Karpas-422 (cell line): Measurements from ENCODE around the gene DENND4C. TPM values are rescaled to one million over a fixed set of nuclear protein-coding genes. Genes with fewer than 3 reads are reported as not detected.

ENCODE experiments used
- DNase-seq: peaks from one replicate; pipeline ENCODE4 v3.0.0-alpha.2; 2015
- H2AFZ ChIP-seq: fragments of 200-600 bp; sonication (generic); 2 replicates; pipeline ENCODE4 v1.6.1; 2014; ENCODE audit warnings: antibody characterized with exemption, low read length, mixed read lengths
- H3K27ac ChIP-seq: fragments of 200-600 bp; sonication (generic); 2 replicates; pipeline ENCODE4 v1.5.1; 2014; ENCODE audit warnings: mild to moderate bottlenecking, low read length, moderate library complexity
- H3K27me3 ChIP-seq: fragments of 200-600 bp; sonication (generic); 2 replicates; pipeline ENCODE4 v1.6.1; 2014; ENCODE audit warnings: low read length, mixed read lengths
- H3K36me3 ChIP-seq: fragments of 200-600 bp; sonication (generic); 2 replicates; pipeline ENCODE4 v1.6.1; 2014; ENCODE audit warnings: low read length, mixed read lengths; ENCODE audit not compliant: insufficient read depth
- H3K4me1 ChIP-seq: fragments of 200-600 bp; sonication (generic); 2 replicates; pipeline ENCODE4 v1.6.1; 2014; ENCODE audit warnings: mild to moderate bottlenecking, low read length, mixed read lengths
- H3K4me2 ChIP-seq: fragments of 200-600 bp; sonication (generic); 2 replicates; pipeline ENCODE4 v1.6.1; 2014; ENCODE audit warnings: low read length, low read depth, mild to moderate bottlenecking; ENCODE audit not compliant: poor library complexity, severe bottlenecking
- H3K4me3 ChIP-seq: fragments of 200-600 bp; sonication (generic); 2 replicates; pipeline ENCODE4 v1.5.1; 2014; ENCODE audit warnings: mild to moderate bottlenecking, antibody characterized with exemption, low read length, mixed read lengths
- H3K79me2 ChIP-seq: fragments of 200-600 bp; sonication (generic); 2 replicates; pipeline ENCODE4 v1.6.1; 2014; ENCODE audit warnings: mild to moderate bottlenecking, low read length, mixed read lengths
- H3K9ac ChIP-seq: fragments of 200-600 bp; sonication (generic); 2 replicates; pipeline ENCODE4 v1.6.0; 2014; ENCODE audit warnings: low read length
- H3K9me2 ChIP-seq: fragments of 200-600 bp; sonication (generic), shearing (Covaris generic); replicated peaks from 2 replicates; pipeline ENCODE4 v1.6.0; 2014; ENCODE audit warnings: mild to moderate bottlenecking, low read length, moderate library complexity; ENCODE audit not compliant: insufficient read depth
- H3K9me3 ChIP-seq: fragments of 300-700, 200-600 bp; sonication (generic); 2 replicates; pipeline ENCODE4 v1.6.1; 2014; ENCODE audit warnings: low read length, mixed read lengths
- H4K20me1 ChIP-seq: fragments of 200-600 bp; sonication (generic); 2 replicates; pipeline ENCODE4 v1.6.1; 2014; ENCODE audit warnings: mild to moderate bottlenecking, antibody characterized with exemption, low read length, low read depth; ENCODE audit not compliant: insufficient read depth
- total RNA-seq: library from RNA; depleted of rRNA; stranded (reverse); fragments of >200 nt; shearing (Covaris generic); gene quantifications from 2 replicates; pipeline ENCODE4 v1.2.3, GENCODE V29; 2014; ENCODE audit warnings: low replicate concordance

Gene DENND4C
- total RNA-seq, 1 experiment from 2014 or later, result 42.8 TPM

- Histone ChIP-seq H2AFZ (no peak overlapping the region), H4K20me1 (no peaks in the 10 kb centered on the region), H3K9me2 (no peaks in the 10 kb centered on the region), H3K4me1 (no peaks in the 10 kb centered on the region), H3K9ac (no peak overlapping the region), H3K4me2 (no peak overlapping the region), H3K27me3 (no peaks in the 10 kb centered on the region), H3K79me2 (no peaks in the 10 kb centered on the region), H3K36me3 (no peaks in the 10 kb centered on the region), H3K27ac (no peak overlapping the region), H3K4me3 (no peak overlapping the region), H3K9me3 (no peaks in the 10 kb centered on the region)
- no peak for DNase-seq
These were observed 21.8 kb upstream of the DENND4C start for GRCh38 chr9:19208653-19209052.

GRCh38 chr9:19209188-19209587 is 21.3 kb upstream of the DENND4C start:
- Histone ChIP-seq H2AFZ (no peak overlapping the region), H3K79me2 (no peaks in the 10 kb centered on the region), H4K20me1 (no peaks in the 10 kb centered on the region), H3K9ac (no peak overlapping the region), H3K4me2 (no peak overlapping the region), H3K36me3 (no peaks in the 10 kb centered on the region), H3K27ac (no peak overlapping the region), H3K9me3 (no peaks in the 10 kb centered on the region), H3K27me3 (no peaks in the 10 kb centered on the region), H3K4me1 (no peaks in the 10 kb centered on the region), H3K4me3 (no peak overlapping the region), H3K9me2 (no peaks in the 10 kb centered on the region)
- DNase-seq, result no peak

- no peaks in the 10 kb centered on the region for H3K79me2 ChIP-seq
- no peaks in the 10 kb centered on the region for H3K27me3 ChIP-seq
- H2AFZ ChIP-seq, result no peak overlapping the region
- no peak overlapping the region for H3K9ac ChIP-seq
- H3K27ac ChIP-seq, result no peak overlapping the region
- H3K4me3 ChIP-seq, result no peak overlapping the region
- no peak for DNase-seq
- H3K36me3 ChIP-seq, result no peaks in the 10 kb centered on the region
- no peaks in the 10 kb centered on the region for H3K9me3 ChIP-seq
- H3K4me1 ChIP-seq, result no peaks in the 10 kb centered on the region
- H3K9me2 ChIP-seq, result no peaks in the 10 kb centered on the region
- H4K20me1 ChIP-seq, result no peaks in the 10 kb centered on the region
- H3K4me2 ChIP-seq, result no peak overlapping the region
These were observed 16.7 kb upstream of the DENND4C start for GRCh38 chr9:19213823-19214222.

- no peak for DNase-seq
These were observed 14.0 kb upstream of the DENND4C start for GRCh38 chr9:19216466-19216865.

GRCh38 chr9:19221326-19221725 is 9.2 kb upstream of the DENND4C start:
- Histone ChIP-seq H3K9me3 (no peaks in the 10 kb centered on the region), H3K9ac (no peak overlapping the region), H3K27me3 (no peaks in the 10 kb centered on the region), H3K36me3 (no peaks in the 10 kb centered on the region), H3K9me2 (no peaks in the 10 kb centered on the region), H3K4me3 (no peak overlapping the region), H3K27ac (no peak overlapping the region), H4K20me1 (no peaks in the 10 kb centered on the region), H3K4me1 (no peaks in the 10 kb centered on the region), H3K4me2 (no peak overlapping the region), H2AFZ (no peak overlapping the region), H3K79me2 (no peaks in the 10 kb centered on the region)
- no peak for DNase-seq

More at GRCh38 chr9:19216466-19216865, 14.0 kb upstream of the DENND4C start:
- Histone ChIP-seq H3K27me3 (no peaks in the 10 kb centered on the region), H3K9me3 (no peaks in the 10 kb centered on the region), H3K79me2 (no peaks in the 10 kb centered on the region), H2AFZ (no peak overlapping the region), H4K20me1 (no peaks in the 10 kb centered on the region), H3K27ac (no peak overlapping the region), H3K4me2 (no peak overlapping the region), H3K4me3 (no peak overlapping the region), H3K4me1 (no peaks in the 10 kb centered on the region), H3K36me3 (no peaks in the 10 kb centered on the region), H3K9ac (no peak overlapping the region), H3K9me2 (no peaks in the 10 kb centered on the region)

- Histone ChIP-seq H3K36me3 (no peaks in the 10 kb centered on the region), H3K27me3 (no peaks in the 10 kb centered on the region), H2AFZ (no peak overlapping the region), H3K4me2 (no peak overlapping the region), H3K9me2 (no peaks in the 10 kb centered on the region), H3K4me1 (no peaks in the 10 kb centered on the region), H3K9me3 (no peaks in the 10 kb centered on the region), H3K79me2 (no peaks in the 10 kb centered on the region), H4K20me1 (no peaks in the 10 kb centered on the region), H3K27ac (no peak overlapping the region), H3K9ac (no peak overlapping the region), H3K4me3 (no peak overlapping the region)
- DNase-seq, result no peak
These were observed 6.8 kb upstream of the DENND4C start for GRCh38 chr9:19223724-19224123.

GRCh38 chr9:19224563-19224962 is 5.9 kb upstream of the DENND4C start:
- H3K36me3 ChIP-seq, result no peaks in the 10 kb centered on the region
- H3K27me3 ChIP-seq, result no peaks in the 10 kb centered on the region
- H3K9me2 ChIP-seq, result no peaks in the 10 kb centered on the region
- H3K4me2 ChIP-seq, result no peak overlapping the region
- no peak overlapping the region for H3K27ac ChIP-seq
- H2AFZ ChIP-seq, result no peak overlapping the region
- DNase-seq, result no peak
- no peaks in the 10 kb centered on the region for H3K9me3 ChIP-seq
- no peaks in the 10 kb centered on the region for H4K20me1 ChIP-seq
- no peak overlapping the region for H3K4me3 ChIP-seq
- no peaks in the 10 kb centered on the region for H3K79me2 ChIP-seq
- peaks cover 5% of the 10 kb centered on the region for H3K4me1 ChIP-seq
- H3K9ac ChIP-seq, result no peak overlapping the region

GRCh38 chr9:19229595-19230354 is 718 bp upstream of the DENND4C start:
- Histone ChIP-seq H3K9me3 (no peaks in the 10 kb centered on the region), H3K79me2 (peaks cover 41% of the 10 kb centered on the region), H3K4me3 (peak overlapping the region; percentile 93), H3K9ac (peak overlapping the region; percentile 91), H3K4me1 (peaks cover 31% of the 10 kb centered on the region), H3K9me2 (no peaks in the 10 kb centered on the region), H4K20me1 (no peaks in the 10 kb centered on the region; the same call in 1 of the 2 replicates), H3K36me3 (no peaks in the 10 kb centered on the region), H2AFZ (peak overlapping the region; percentile 97), H3K27me3 (no peaks in the 10 kb centered on the region), H3K27ac (peak overlapping the region; percentile 87; the same call in 1 of the 2 replicates), H3K4me2 (peak overlapping the region; percentile 93)
- DNase-seq, result peak; percentile 83
